GM23248 (cell line): ENCODE results near the gene PNMT. TPM values are rescaled to one million over a fixed set of nuclear protein-coding genes. Genes with fewer than 3 reads are reported as not detected.

ENCODE experiments used
- DNase-seq: peaks from one replicate; pipeline ENCODE4 v3.0.0-alpha.2; 2015
- H2AFZ ChIP-seq: fragments of 200-600 bp; sonication (generic); 2 replicates; pipeline ENCODE4 v1.6.1; 2016; ENCODE audit warnings: antibody characterized with exemption
- H3F3A ChIP-seq: fragments of 200-600 bp; sonication (generic); 2 replicates; pipeline ENCODE4 v1.6.1; 2016; ENCODE audit warnings: mild to moderate bottlenecking, antibody characterized with exemption, mixed run types; ENCODE audit not compliant: insufficient read depth
- H3K27ac ChIP-seq: fragments of 200-600 bp; sonication (generic); 2 replicates; pipeline ENCODE4 v1.5.1; 2016; ENCODE audit warnings: mild to moderate bottlenecking
- H3K27me3 ChIP-seq: fragments of 200-600 bp; sonication (generic); replicated peaks from 2 replicates; pipeline ENCODE4 v1.6.1; 2016; ENCODE audit warnings: mild to moderate bottlenecking; ENCODE audit not compliant: insufficient read depth
- H3K36me3 ChIP-seq: fragments of 200-600 bp; sonication (generic); 2 replicates; pipeline ENCODE4 v1.6.1; 2016; ENCODE audit warnings: low read depth, mild to moderate bottlenecking
- H3K4me1 ChIP-seq: fragments of 200-600 bp; sonication (generic); 2 replicates; pipeline ENCODE4 v1.6.1; 2016; ENCODE audit warnings: mild to moderate bottlenecking; ENCODE audit not compliant: insufficient read depth
- H3K4me2 ChIP-seq: fragments of 200-600 bp; sonication (generic); one replicate; pipeline ENCODE4 v1.6.1; 2016; ENCODE audit warnings: mild to moderate bottlenecking; ENCODE audit not compliant: unreplicated experiment
- H3K4me3 ChIP-seq: fragments of 200-600 bp; sonication (generic); 2 replicates; pipeline ENCODE4 v1.5.1; 2016; ENCODE audit warnings: mild to moderate bottlenecking
- H3K79me2 ChIP-seq: fragments of 200-600 bp; sonication (generic); 2 replicates; pipeline ENCODE4 v1.6.1; 2016; ENCODE audit warnings: mild to moderate bottlenecking; ENCODE audit not compliant: insufficient read depth
- H3K9ac ChIP-seq: fragments of 200-600 bp; sonication (generic); 2 replicates; pipeline ENCODE4 v1.6.1; 2016; ENCODE audit warnings: mild to moderate bottlenecking
- H3K9me2 ChIP-seq: fragments of 200-600 bp; sonication (generic); 2 replicates; pipeline ENCODE4 v1.6.1; 2016; ENCODE audit warnings: mixed run types, mild to moderate bottlenecking, moderate library complexity; ENCODE audit not compliant: insufficient read depth
- H3K9me3 ChIP-seq: fragments of 200-600 bp; sonication (generic); one replicate; pipeline ENCODE4 v1.6.1; 2017; ENCODE audit warnings: low read depth
- H4K20me1 ChIP-seq: fragments of 200-600 bp; sonication (generic); 2 replicates; pipeline ENCODE4 v1.6.0; 2016; ENCODE audit not compliant: insufficient read depth
- EZH2 ChIP-seq: fragments of 200-600 bp; sonication (generic); IDR thresholded peaks from 2 replicates; pipeline ENCODE4 v1.6.1; 2018; ENCODE audit warnings: antibody characterized with exemption, mild to moderate bottlenecking; ENCODE audit not compliant: insufficient read depth, poor library complexity, severe bottlenecking
- EZH2phosphoT487 ChIP-seq: fragments of 200-600 bp; sonication (generic); IDR thresholded peaks from 2 replicates; pipeline ENCODE4 v1.6.1; 2018; ENCODE audit warnings: antibody characterized with exemption, moderate library complexity, mild to moderate bottlenecking, low read depth; ENCODE audit not compliant: insufficient read depth
- WGBS, 2 experiments: methylation state at CpG; one replicate each; pipeline ENCODE4 v1.1.6; 2015 to 2017; ENCODE audit warnings: low lambda C conversion rate in 2 of 2, low coverage in 1 of 2; ENCODE audit errors: missing lambda C conversion rate in 2 of 2; 5-methylcytosine and 5-hydroxymethylcytosine counted together
- in situ Hi-C: fragments of 300-500 bp; cut with MboI; formaldehyde crosslinking; loops from 2 replicates; pipeline ENCODE4 v1.15.0; 2020
- polyA plus RNA-seq: library from polyadenylated mRNA; unstranded; fragments of >200 nt; fragmentation: Nextera tagmentation; extraction: Ambion mirVana; gene quantifications from 2 replicates; pipeline ENCODE4 v1.2.1, GENCODE V29; 2016
- total RNA-seq: library from RNA; depleted of rRNA; stranded (reverse); fragments of >200 nt; shearing (Covaris generic); gene quantifications from 2 replicates; pipeline ENCODE4 v1.2.3, GENCODE V29; 2014

PNMT gene
- total and polyA plus RNA-seq, 2 experiments from 2014 or later, result not detected

DNA sequence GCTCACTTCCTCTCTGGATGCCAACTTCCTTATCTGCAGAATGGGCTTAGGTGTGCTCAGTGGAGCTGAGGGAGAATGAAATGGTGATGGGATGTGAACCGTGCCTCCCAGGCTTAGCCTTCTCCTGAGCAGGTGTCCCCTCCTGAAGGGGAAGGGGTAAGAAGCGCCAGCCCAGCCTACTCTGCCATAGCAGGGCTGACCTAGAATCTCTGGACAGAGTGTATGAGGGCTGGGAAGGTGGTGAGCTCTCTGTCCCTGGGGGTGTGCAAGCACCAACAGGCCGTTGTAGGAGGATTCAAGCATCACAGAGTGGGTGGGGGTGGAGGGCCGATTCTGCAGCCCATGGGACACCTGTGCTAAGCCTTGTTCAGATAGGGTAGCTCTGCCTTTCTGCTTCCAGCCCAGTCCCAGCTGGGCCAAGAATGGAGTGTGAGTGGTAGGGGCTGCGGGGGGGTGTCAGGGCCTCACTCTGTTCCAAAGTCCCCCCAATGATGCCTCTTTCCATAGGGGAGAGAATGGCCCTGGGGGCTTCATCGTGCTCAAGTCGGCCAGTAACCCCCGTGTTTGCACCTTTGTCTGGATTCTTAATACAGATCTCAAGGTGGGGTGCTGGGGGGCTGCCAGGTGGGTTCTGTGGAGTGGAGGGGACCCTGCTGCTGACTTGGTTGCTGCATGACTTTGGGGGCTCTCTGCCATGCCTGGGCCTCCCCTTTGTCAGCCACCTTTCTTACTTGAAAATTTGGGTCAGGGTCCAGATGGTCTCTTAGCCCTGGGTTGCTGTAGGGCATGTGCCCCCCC is 6.3 kb upstream of the PNMT start:
- Histone ChIP-seq H3K4me1 (no peaks in the 10 kb centered on the region), H3K27ac (no peak overlapping the region), H3K9me2 (no peaks in the 10 kb centered on the region), H3K4me2 (no peak overlapping the region), H4K20me1 (no peaks in the 10 kb centered on the region), H3K9me3 (no peaks in the 10 kb centered on the region), H3K9ac (no peak overlapping the region), H3K36me3 (no peaks in the 10 kb centered on the region), H3K4me3 (no peak overlapping the region), H3K79me2 (no peaks in the 10 kb centered on the region), H3K27me3 (peaks cover 12% of the 10 kb centered on the region; the same call in 1 of the 2 replicates), H3F3A (no peaks in the 10 kb centered on the region), H2AFZ (no peak overlapping the region)
- in situ Hi-C loops, result no loop called here
- DNase-seq, result no peak
- TF ChIP-seq EZH2phosphoT487, result no peak
- TF ChIP-seq EZH2, result no peak
- WGBS, 2 experiments, result 83 to 90% methylated on average over 8 of the region's 8 CpGs

GRCh38 chr17:39662551-39663339 is 5.5 kb upstream of the PNMT start:
- no peak overlapping the region for H2AFZ ChIP-seq
- 85 to 86% methylated on average over 22 of the region's 22 CpGs for WGBS, 2 experiments
- no peaks in the 10 kb centered on the region for H3K9me2 ChIP-seq
- in situ Hi-C loops, result no loop called here
- H3K79me2 ChIP-seq, result no peaks in the 10 kb centered on the region
- no peak overlapping the region for H3K9ac ChIP-seq
- no peaks in the 10 kb centered on the region for H4K20me1 ChIP-seq
- H3K27ac ChIP-seq, result no peak overlapping the region
- H3K36me3 ChIP-seq, result no peaks in the 10 kb centered on the region
- no peak for TF ChIP-seq EZH2phosphoT487
- no peak for TF ChIP-seq EZH2
- no peaks in the 10 kb centered on the region for H3K4me1 ChIP-seq
- H3F3A ChIP-seq, result no peaks in the 10 kb centered on the region
- H3K9me3 ChIP-seq, result no peaks in the 10 kb centered on the region
- no peak overlapping the region for H3K4me3 ChIP-seq
- no peak for DNase-seq
- H3K4me2 ChIP-seq, result no peak overlapping the region
- H3K27me3 ChIP-seq, result peaks cover 17% of the 10 kb centered on the region; the same call in 1 of the 2 replicates

DNA sequence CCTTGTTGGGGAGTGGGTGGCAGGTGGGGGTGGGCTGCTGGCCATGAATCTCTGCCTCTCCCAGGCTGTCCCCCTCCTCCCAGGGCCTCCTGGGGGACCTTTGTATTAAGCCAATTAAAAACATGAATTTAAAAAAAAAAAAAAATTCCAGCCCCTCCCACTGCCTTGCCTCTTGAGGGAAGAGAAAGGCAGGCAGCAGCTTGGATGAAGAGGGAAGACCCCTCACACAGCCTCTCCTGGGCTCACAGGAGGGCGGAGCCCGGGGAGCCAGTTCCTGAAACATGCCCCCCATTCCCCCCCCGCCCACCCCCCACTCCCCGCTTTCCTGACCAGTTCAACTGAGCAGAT is 4.9 kb upstream of the PNMT start:
- H3K79me2 ChIP-seq, result no peaks in the 10 kb centered on the region
- no peak overlapping the region for H3K27ac ChIP-seq
- TF ChIP-seq EZH2phosphoT487, result no peak
- TF ChIP-seq EZH2, result no peak
- H3K27me3 ChIP-seq, result peaks cover 18% of the 10 kb centered on the region; the same call in 1 of the 2 replicates
- no peaks in the 10 kb centered on the region for H4K20me1 ChIP-seq
- H3K4me2 ChIP-seq, result no peak overlapping the region
- in situ Hi-C loops, result no loop called here
- no peak for DNase-seq
- H3F3A ChIP-seq, result no peaks in the 10 kb centered on the region
- H2AFZ ChIP-seq, result no peak overlapping the region
- no peaks in the 10 kb centered on the region for H3K9me2 ChIP-seq
- H3K9me3 ChIP-seq, result no peaks in the 10 kb centered on the region
- no peak overlapping the region for H3K4me3 ChIP-seq
- H3K4me1 ChIP-seq, result no peaks in the 10 kb centered on the region
- no peaks in the 10 kb centered on the region for H3K36me3 ChIP-seq
- H3K9ac ChIP-seq, result no peak overlapping the region
- WGBS, 2 experiments, result 61 to 66% methylated on average over 3 to 4 of the region's 4 CpGs

DNA sequence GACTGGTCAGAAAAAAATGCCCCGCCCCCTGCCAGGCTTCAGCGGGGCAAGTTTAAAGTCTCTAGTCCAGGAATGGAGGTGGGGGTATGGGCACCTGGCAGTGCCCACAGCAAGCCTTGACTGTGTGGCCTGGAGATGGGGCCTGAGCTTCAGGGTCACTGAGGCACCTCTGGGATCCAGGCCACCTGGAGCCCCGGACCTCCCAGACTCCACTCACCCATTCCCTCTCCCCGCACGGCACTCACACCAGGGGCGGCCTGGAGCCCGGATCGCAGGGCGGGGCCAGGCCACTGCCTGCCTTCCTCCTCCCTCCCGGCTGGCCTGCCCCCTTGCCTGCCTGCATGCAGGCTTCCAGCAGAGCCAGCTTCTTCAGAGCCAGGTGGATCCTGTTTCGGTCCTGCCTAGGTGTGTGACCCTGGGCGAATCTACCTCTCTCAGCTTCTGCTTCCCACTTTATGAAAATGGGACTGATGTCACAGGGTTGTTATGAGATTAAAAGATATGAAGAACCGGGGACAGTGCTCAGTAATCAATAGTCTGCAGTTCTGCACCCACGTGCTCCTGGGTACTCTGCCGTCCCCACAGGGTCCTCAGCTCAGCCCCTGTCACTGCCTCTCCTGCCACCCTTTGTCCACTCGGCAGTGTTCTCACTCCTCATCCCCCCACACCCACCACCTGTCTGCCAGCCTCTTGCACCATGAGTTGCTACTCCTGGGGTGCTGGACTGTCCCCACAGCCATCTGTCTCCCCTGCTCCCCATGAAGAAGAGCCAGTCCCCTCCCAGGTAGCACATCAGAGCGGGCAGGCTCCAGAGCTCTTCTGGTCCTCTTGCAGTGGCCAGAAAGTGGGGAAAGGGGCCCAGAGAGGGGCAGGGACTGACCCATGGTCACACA is 4.3 kb upstream of the PNMT start:
- no peak overlapping the region for H3K4me3 ChIP-seq
- no peaks in the 10 kb centered on the region for H3K79me2 ChIP-seq
- H3K9me2 ChIP-seq, result no peaks in the 10 kb centered on the region
- no peak overlapping the region for H3K27ac ChIP-seq
- H2AFZ ChIP-seq, result no peak overlapping the region
- in situ Hi-C loops, result no loop called here
- WGBS, 2 experiments, result 37 to 43% methylated on average over 11 to 17 of the region's 17 CpGs
- no peak overlapping the region for H3K9ac ChIP-seq
- H3K36me3 ChIP-seq, result no peaks in the 10 kb centered on the region
- H3K4me2 ChIP-seq, result no peak overlapping the region
- peak; percentile 48 for DNase-seq
- peaks cover 22% of the 10 kb centered on the region; the same call in 1 of the 2 replicates for H3K27me3 ChIP-seq
- H3K4me1 ChIP-seq, result no peaks in the 10 kb centered on the region
- H3K9me3 ChIP-seq, result no peaks in the 10 kb centered on the region
- no peaks in the 10 kb centered on the region for H3F3A ChIP-seq
- no peak for TF ChIP-seq EZH2
- TF ChIP-seq EZH2phosphoT487, result no peak
- no peaks in the 10 kb centered on the region for H4K20me1 ChIP-seq
